ENCODE results near the gene RNU1-4.
"Not testable (repeated sequence)": the region's sequence is repeated elsewhere in the genome, so short reads cannot be mapped to it uniquely, and the experiment has no call there.

GRCh38 chr1:16710618-16711017 lies 29.7 kb upstream of the RNU1-4 start:
- TF ChIP-seq POLR2AphosphoS5 (IDR thresholded peaks at IDR 0.05); EP300 (conservative IDR thresholded peaks at IDR 0.05; ENCODE audit: poor library complexity, severe bottlenecking); CTCF (IDR thresholded peaks at IDR 0.05; ENCODE audit: poor library complexity, severe bottlenecking); REST (IDR thresholded peaks at IDR 0.05; ENCODE audit: borderline replicate concordance); RAD21 (conservative IDR thresholded peaks at IDR 0.05); EZH2 (IDR thresholded peaks at IDR 0.05; ENCODE audit: borderline replicate concordance, insufficient read depth, low read length, poor library complexity, severe bottlenecking): not testable (repeated sequence)
